ENCODE data around the gene HEBP2. TPM values are rescaled to one million over a fixed set of nuclear protein-coding genes. Genes with fewer than 3 reads are reported as not detected.

Gene HEBP2
- total RNA-seq, 1 experiment from 2014 or later = 51.6 TPM

GRCh38 chr6:138468320-138469015 lies 64.4 kb downstream of the HEBP2 start:
- Histone ChIP-seq H3K4me3 (replicated peaks in 1 of 2; ENCODE audit: low read depth in 1 of 2, low read length in 2 of 2) (no peak overlapping the region), H3K79me2 (ENCODE audit: insufficient read depth, low read length) (no peaks in the 10 kb centered on the region)

More at GRCh38 chr6:138468320-138469015, 64.4 kb downstream of the HEBP2 start:
- ChIA-PET POLR2A (no interaction called here), CTCF (no interaction called here), RAD21 (ENCODE audit: low non-redundant PET in 1 of 2, low total read pairs in 2 of 2, uncharacterized antibody in 2 of 2, unreplicated experiment in 2 of 2) (no interaction called here)
- Histone ChIP-seq H3K36me3 (ENCODE audit: control insufficient read depth in 1 of 2, insufficient read depth in 2 of 2, low read length in 2 of 2) (no peaks in the 10 kb centered on the region), H3K27me3 (ENCODE audit: insufficient read depth, low read length) (no peaks in the 10 kb centered on the region), H3K4me2 (ENCODE audit: low read length) (peak overlapping the region; percentile 33), H3K9ac (ENCODE audit: low read length) (no peak overlapping the region), H2AFZ (ENCODE audit: low read depth, low read length, poor library complexity, severe bottlenecking) (no peak overlapping the region), H4K20me1 (ENCODE audit: insufficient read depth) (no peaks in the 10 kb centered on the region), H3K9me2 (ENCODE audit: insufficient read depth) (no peaks in the 10 kb centered on the region), H3K4me1 (ENCODE audit: control insufficient read depth in 1 of 2, insufficient read depth in 2 of 2, low read length in 2 of 2) (peaks cover 8 to 28% of the 10 kb centered on the region in 2 experiments; a peak in 3 of 4 replicates), H3K27ac (ENCODE audit: low read depth, low read length) (no peak overlapping the region), H3K9me3 (ENCODE audit: control insufficient read depth in 1 of 2, insufficient read depth in 1 of 2, low read depth in 1 of 2, low read length in 2 of 2) (no peaks in the 10 kb centered on the region)
- intact Hi-C loops (cut with micrococcal nuclease) = no loop called here
- TF ChIP-seq FOSL1 (IDR thresholded peaks at IDR 0.05; ENCODE audit: low read depth) = 0 out of 2 replicates have a peak, but pooled peaks have one; percentile 10
- TF ChIP-seq ATF3 (IDR thresholded peaks at IDR 0.05) = no peak
- no peak for TF ChIP-seq POLR2A (IDR thresholded peaks at IDR 0.05; ENCODE audit: borderline replicate concordance, extremely low read depth, insufficient read depth, insufficient read length)
- TF ChIP-seq, protein P1, sequence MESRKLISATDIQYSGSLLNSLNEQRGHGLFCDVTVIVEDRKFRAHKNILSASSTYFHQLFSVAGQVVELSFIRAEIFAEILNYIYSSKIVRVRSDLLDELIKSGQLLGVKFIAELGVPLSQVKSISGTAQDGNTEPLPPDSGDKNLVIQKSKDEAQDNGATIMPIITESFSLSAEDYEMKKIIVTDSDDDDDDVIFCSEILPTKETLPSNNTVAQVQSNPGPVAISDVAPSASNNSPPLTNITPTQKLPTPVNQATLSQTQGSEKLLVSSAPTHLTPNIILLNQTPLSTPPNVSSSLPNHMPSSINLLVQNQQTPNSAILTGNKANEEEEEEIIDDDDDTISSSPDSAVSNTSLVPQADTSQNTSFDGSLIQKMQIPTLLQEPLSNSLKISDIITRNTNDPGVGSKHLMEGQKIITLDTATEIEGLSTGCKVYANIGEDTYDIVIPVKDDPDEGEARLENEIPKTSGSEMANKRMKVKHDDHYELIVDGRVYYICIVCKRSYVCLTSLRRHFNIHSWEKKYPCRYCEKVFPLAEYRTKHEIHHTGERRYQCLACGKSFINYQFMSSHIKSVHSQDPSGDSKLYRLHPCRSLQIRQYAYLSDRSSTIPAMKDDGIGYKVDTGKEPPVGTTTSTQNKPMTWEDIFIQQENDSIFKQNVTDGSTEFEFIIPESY (IDR thresholded peaks at IDR 0.05; ENCODE audit: extremely low read depth, insufficient replicate concordance, low read length) = no peak
- no peak for TF ChIP-seq JUND (IDR thresholded peaks at IDR 0.05)
- no peak for TF ChIP-seq RAD21 (IDR thresholded peaks at IDR 0.05; ENCODE audit: low read depth)
- no peak for TF ChIP-seq ZFX (IDR thresholded peaks at IDR 0.05)
- TF ChIP-seq POLR2AphosphoS5 (IDR thresholded peaks at IDR 0.05; ENCODE audit: low read depth, low read length) = no peak
- TF ChIP-seq EZH2phosphoT487 (IDR thresholded peaks at IDR 0.05; ENCODE audit: borderline replicate concordance) = no peak
- TF ChIP-seq CEBPB (IDR thresholded peaks at IDR 0.05; ENCODE audit: low read depth) = peak; percentile 50; the same call in 1 of the 2 replicates
- no peak for TF ChIP-seq ZNF274 (IDR thresholded peaks at IDR 0.05; ENCODE audit: low read depth, low read length)
- peak; percentile 13 for DNase-seq (ENCODE audit: low read depth, low spot score)
- no TSS peak for BruUV-seq (replicated peaks)
- ATAC-seq = peak; percentile 56

Small RNA genes lying within 50 kb of the gene (microRNA-seq; reads per million reads assigned to microRNA genes)
- gene MIR3145 (ENCODE audit: borderline number of aligned reads) = 9.3 reads per million, percentile 26 among the genes with 10 or more reads in this experiment

Other genes with a start within 250 kb of the HEBP2 start
- gene ARFGEF3, start 242.3 kb upstream of the HEBP2 start, total RNA-seq (2021; ENCODE audit: unreplicated experiment) = 3.8 TPM
- not detected for gene PBOV1, start 185.7 kb upstream of the HEBP2 start, total RNA-seq (2021; ENCODE audit: unreplicated experiment)
- not detected for gene SMIM28, start 26.3 kb upstream of the HEBP2 start, total RNA-seq (2021; ENCODE audit: unreplicated experiment)
- gene NHSL1, start 95.3 kb downstream of the HEBP2 start, total RNA-seq (2021; ENCODE audit: unreplicated experiment) = 15.4 TPM